Endothelial cell of umbilical vein (primary cell): ENCODE data around the gene MEA1. TPM values are rescaled to one million over a fixed set of nuclear protein-coding genes. Genes with fewer than 3 reads are reported as not detected.

Experiments used
- BruUV-seq: library from RNA; stranded (reverse); fragments of 400-500 nt; replicated peaks from 2 replicates; lab custom pipeline; 2021; lab: Mats Ljungman, UMichigan
- CTCF ChIA-PET: fragments of 300-600, 350-600 bp; sonication (Branson Sonifier 250); formaldehyde crosslinking; loops from one replicate; lab custom pipeline; 2021; ENCODE audit warnings: antibody characterized with exemption, inconsistent platforms; lab: Charles Lee
- POLR2A ChIA-PET: fragments of 300-600, 350-600 bp; sonication (Branson Sonifier 250); formaldehyde crosslinking; loops from one replicate; lab custom pipeline; 2021; ENCODE audit warnings: antibody characterized with exemption, inconsistent platforms; lab: Charles Lee
- DNase-seq: peaks from one replicate; pipeline ENCODE4 v3.0.0-alpha.2; 2011; ENCODE audit warnings: low read depth, low spot score
- FAIRE-seq: peaks from 2 replicates; lab custom pipeline; 2011; peaks lifted over from hg19 to GRCh38; lab: Jason Lieb, UNC
- H2AFZ ChIP-seq: 2 replicates; pipeline ENCODE4 v1.6.0; 2012; ENCODE audit warnings: low read depth, low read length, control low read depth, inconsistent platforms
- H3K27ac ChIP-seq: 2 replicates; pipeline ENCODE4 v1.5.1; 2011; ENCODE audit warnings: low read depth, mild to moderate bottlenecking, control low read depth, low read length, moderate library complexity; ENCODE audit not compliant: insufficient read depth
- H3K27me3 ChIP-seq, 2 experiments: 2 replicates each; pipeline versions ENCODE4 v1.6.0 to v1.6.1; 2011; ENCODE audit warnings: low read length in 2 of 2, mixed read lengths in 1 of 2; ENCODE audit not compliant: control insufficient read depth in 2 of 2, insufficient read depth in 2 of 2
- H3K36me3 ChIP-seq, 2 experiments: 2 replicates in 1 of 2; 3 replicates in 1 of 2; pipeline ENCODE4 v1.5.1; 2011; ENCODE audit warnings: low read length in 2 of 2, mild to moderate bottlenecking in 1 of 2, moderate library complexity in 1 of 2; ENCODE audit not compliant: control insufficient read depth in 2 of 2, insufficient read depth in 2 of 2; ENCODE audit errors: extremely low read depth in 1 of 2
- H3K4me1 ChIP-seq: 3 replicates; pipeline ENCODE4 v1.5.1; 2011; ENCODE audit warnings: mild to moderate bottlenecking, low read length; ENCODE audit not compliant: control insufficient read depth, insufficient read depth; ENCODE audit errors: extremely low read depth
- H3K4me2 ChIP-seq: 2 replicates; pipeline ENCODE4 v1.6.1; 2011; ENCODE audit warnings: low read length, control low read depth, mixed read lengths; ENCODE audit not compliant: insufficient read depth
- H3K4me3 ChIP-seq, 3 experiments: fragments of 200-600 bp in 1 of 3; sonication (generic), shearing (Covaris generic) in 1 of 3; replicated peaks in 1 of 3; 2 replicates each; pipeline ENCODE4 v1.5.1; 2011 to 2016; ENCODE audit warnings: control low read depth in 3 of 3, low read length in 3 of 3, mild to moderate bottlenecking in 2 of 3, inconsistent platforms in 1 of 3, low read depth in 1 of 3, moderate library complexity in 1 of 3; ENCODE audit not compliant: insufficient read depth in 1 of 3
- H3K79me2 ChIP-seq: 2 replicates; pipeline ENCODE4 v1.6.0; 2012; ENCODE audit warnings: low read length, inconsistent platforms; ENCODE audit not compliant: control insufficient read depth, insufficient read depth
- H3K9ac ChIP-seq: replicated peaks from 2 replicates; pipeline ENCODE3; 2011; ENCODE audit warnings: low read length, control low read depth; ENCODE audit not compliant: insufficient read depth; ENCODE audit errors: extremely low read depth
- H3K9me1 ChIP-seq: replicated peaks from 3 replicates; pipeline ENCODE4 v1.6.0; 2011; ENCODE audit warnings: mild to moderate bottlenecking, low read length; ENCODE audit not compliant: control insufficient read depth, insufficient read depth; ENCODE audit errors: extremely low read depth
- H3K9me3 ChIP-seq: replicated peaks from 2 replicates; pipeline ENCODE4 v1.5.1; 2012; ENCODE audit warnings: low read length, inconsistent platforms; ENCODE audit not compliant: control insufficient read depth, insufficient read depth
- H4K20me1 ChIP-seq: replicated peaks from 2 replicates; pipeline ENCODE3; 2011; ENCODE audit warnings: mild to moderate bottlenecking, low read length; ENCODE audit not compliant: control insufficient read depth, insufficient read depth; ENCODE audit errors: extremely low read depth
- EZH2 ChIP-seq: IDR thresholded peaks from 2 replicates; pipeline ENCODE4 v1.6.1; 2012; ENCODE audit warnings: borderline replicate concordance, low read depth, mild to moderate bottlenecking, moderate library complexity, low read length, inconsistent platforms; ENCODE audit not compliant: severe bottlenecking
- FOS ChIP-seq: IDR thresholded peaks from 2 replicates; pipeline ENCODE4 v1.6.1; 2011; ENCODE audit warnings: mild to moderate bottlenecking, low read length, moderate library complexity, borderline replicate concordance; ENCODE audit not compliant: insufficient read depth
- GATA2 ChIP-seq: IDR thresholded peaks from 2 replicates; pipeline ENCODE4 v1.7.0; 2011; ENCODE audit warnings: low read depth, mild to moderate bottlenecking, moderate library complexity, mixed read lengths, low read length; ENCODE audit not compliant: insufficient read length, insufficient read depth
- JUN ChIP-seq: IDR thresholded peaks from 2 replicates; pipeline ENCODE4 v1.6.1; 2011; ENCODE audit warnings: borderline replicate concordance, low read depth; ENCODE audit not compliant: insufficient read length, insufficient read depth
- MAX ChIP-seq: IDR thresholded peaks from 2 replicates; pipeline ENCODE4 v1.6.1; 2011; ENCODE audit not compliant: insufficient read depth, insufficient read length
- MYC ChIP-seq: IDR thresholded peaks from one replicate; pipeline ENCODE4 v1.6.1; 2011; ENCODE audit warnings: mild to moderate bottlenecking, low read depth, low read length
- POLR2A ChIP-seq: IDR thresholded peaks from 2 replicates; pipeline ENCODE4 v1.6.1; 2012; ENCODE audit warnings: low read depth, mild to moderate bottlenecking, control low read depth, low read length
- POLR2AphosphoS5 ChIP-seq: IDR thresholded peaks from 2 replicates; pipeline ENCODE4 v1.6.1; 2012; ENCODE audit warnings: low read depth, mild to moderate bottlenecking, control low read depth, low read length, moderate library complexity; ENCODE audit not compliant: insufficient read depth
- dilution Hi-C: fragments of 300-500 bp; cut with MboI; formaldehyde crosslinking; loops from one replicate; pipeline ENCODE4 v1.15.0; 2019; ENCODE audit warnings: low sequenced_read_pairs; ENCODE audit not compliant: extremely low pct_ligation_motif_present
- intact Hi-C: fragments of 100-400 bp; cut with micrococcal nuclease; formaldehyde crosslinking; loops from one replicate; pipeline ENCODE4 v1.10.0; 2022
- polyA plus RNA-seq, 4 experiments: library from polyadenylated mRNA; depleted of rRNA in 3 of 4; stranded (reverse) in 3 of 4; unstranded in 1 of 4; fragments of >200 nt; gene quantifications; 2 replicates each; pipeline versions ENCODE4 v1.2.1 to v1.2.3, GENCODE V29; 2011 to 2012; ENCODE audit warnings: missing spikeins in 1 of 4
- total RNA-seq: library from RNA; stranded (reverse); gene quantifications from 2 replicates; pipeline ENCODE4 v1.2.3, GENCODE V29; 2021
- TF ChIP-seq, protein P1 (sequence below), 2 donors: IDR thresholded peaks; 1 replicate in 1 of 2; 2 replicates in 1 of 2; pipeline ENCODE4 v1.5.1; 2011; ENCODE audit warnings: low read length in 2 of 2, mild to moderate bottlenecking in 2 of 2, moderate library complexity in 2 of 2, control low read depth in 1 of 2, inconsistent platforms in 1 of 2, low read depth in 1 of 2; ENCODE audit not compliant: insufficient read depth in 1 of 2; ENCODE audit errors: extremely low read depth in 1 of 2

MEA1 gene
- total and polyA plus RNA-seq, 2 donors (not counting 3 experiments of a cell fraction or from before 2014, with no cell fraction given), result 62.5 to 69.5 TPM

DNA sequence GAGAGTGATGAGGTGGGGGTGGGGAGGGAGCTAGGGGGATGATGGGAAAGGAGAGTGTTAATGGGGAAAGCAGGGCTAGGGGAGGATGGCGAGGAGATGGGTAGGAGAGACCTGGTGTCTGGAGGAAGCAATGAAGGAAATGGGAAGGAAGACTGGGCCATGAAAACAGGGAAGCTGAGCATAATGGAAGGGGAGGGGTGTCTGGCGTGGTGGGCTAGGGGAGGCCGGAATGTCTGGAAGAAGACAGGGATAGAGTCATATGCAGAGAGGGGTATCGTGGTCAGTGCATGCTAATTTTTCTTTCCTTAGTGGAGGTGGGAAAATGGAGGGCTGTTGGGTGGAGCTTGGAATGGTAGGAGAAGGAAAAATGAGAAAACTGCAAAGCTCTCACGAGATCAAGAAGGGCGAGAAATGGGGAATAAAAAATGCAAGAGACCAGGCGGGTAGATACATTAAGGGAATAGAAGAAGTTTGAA, 726 bp upstream of the MEA1 start:
- dilution Hi-C loops, result no loop called here
- peak overlapping the region; percentile 53 to 87 (median 58) for H3K4me3 ChIP-seq
- H3K9me3 ChIP-seq, result no peaks in the 10 kb centered on the region
- H3K79me2 ChIP-seq, result peaks cover 34% of the 10 kb centered on the region
- DNase-seq, result peak; percentile 44
- H2AFZ ChIP-seq, result no peak overlapping the region
- peak overlapping the region; percentile 90 for H3K9ac ChIP-seq
- intact Hi-C loops, result loop anchor here (1.0 to 5.0 kb wide), 5 partner anchors 36 to 160 kb away; partner anchors contain the start of genes CNPY3, CUL7, GNMT and PEX6
- ChIA-PET CTCF (interaction anchor here (0.5 to 8.7 kb wide), 10 partner anchors 18 to 129 kb away, joined by 3 to 55 read pairs (median 4); partner anchors contain the start of genes CNPY3, CUL7 and PEX6), POLR2A (interaction anchor here (0.7 to 1.9 kb wide), 7 partner anchors 30 to 85 kb away, joined by 4 to 9 read pairs (median 6); partner anchors contain the start of genes CNPY3, CUL7, KLC4 and MRPL2)
- no TSS peak for BruUV-seq
- TF ChIP-seq POLR2AphosphoS5 (no peak), MYC (no peak), POLR2A (no peak), GATA2 (no peak), MAX (no peak), JUN (no peak), EZH2 (no peak), FOS (no peak)
- TF ChIP-seq, protein P1, sequence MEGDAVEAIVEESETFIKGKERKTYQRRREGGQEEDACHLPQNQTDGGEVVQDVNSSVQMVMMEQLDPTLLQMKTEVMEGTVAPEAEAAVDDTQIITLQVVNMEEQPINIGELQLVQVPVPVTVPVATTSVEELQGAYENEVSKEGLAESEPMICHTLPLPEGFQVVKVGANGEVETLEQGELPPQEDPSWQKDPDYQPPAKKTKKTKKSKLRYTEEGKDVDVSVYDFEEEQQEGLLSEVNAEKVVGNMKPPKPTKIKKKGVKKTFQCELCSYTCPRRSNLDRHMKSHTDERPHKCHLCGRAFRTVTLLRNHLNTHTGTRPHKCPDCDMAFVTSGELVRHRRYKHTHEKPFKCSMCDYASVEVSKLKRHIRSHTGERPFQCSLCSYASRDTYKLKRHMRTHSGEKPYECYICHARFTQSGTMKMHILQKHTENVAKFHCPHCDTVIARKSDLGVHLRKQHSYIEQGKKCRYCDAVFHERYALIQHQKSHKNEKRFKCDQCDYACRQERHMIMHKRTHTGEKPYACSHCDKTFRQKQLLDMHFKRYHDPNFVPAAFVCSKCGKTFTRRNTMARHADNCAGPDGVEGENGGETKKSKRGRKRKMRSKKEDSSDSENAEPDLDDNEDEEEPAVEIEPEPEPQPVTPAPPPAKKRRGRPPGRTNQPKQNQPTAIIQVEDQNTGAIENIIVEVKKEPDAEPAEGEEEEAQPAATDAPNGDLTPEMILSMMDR (IDR thresholded peaks at IDR 0.05; ENCODE audit: extremely low read depth in 1 of 2, insufficient read depth in 1 of 2, low read depth in 1 of 2, low read length in 2 of 2), result no peak
- H3K9me1 ChIP-seq, result no peaks in the 10 kb centered on the region
- FAIRE-seq, result no peak
- peak overlapping the region; percentile 52 for H3K27ac ChIP-seq
- peaks cover 17% of the 10 kb centered on the region for H3K4me1 ChIP-seq
- no peaks in the 10 kb centered on the region for H3K27me3 ChIP-seq
- peaks cover 5 to 33% of the 10 kb centered on the region in 2 experiments for H3K36me3 ChIP-seq
- H3K4me2 ChIP-seq, result peak overlapping the region; percentile 95
- H4K20me1 ChIP-seq, result no peaks in the 10 kb centered on the region
